HK-2 (cell line): ENCODE results near the gene ITIH3.
"Not testable (repeated sequence)": the region's sequence is repeated elsewhere in the genome, so short reads cannot be mapped to it uniquely, and the experiment has no call there.

Experiments used
- DNase-seq: peaks from one replicate; pipeline ENCODE4 v3.0.0-alpha.2; 2018; ENCODE audit not compliant: unreplicated experiment

ITIH3 gene, protein sequence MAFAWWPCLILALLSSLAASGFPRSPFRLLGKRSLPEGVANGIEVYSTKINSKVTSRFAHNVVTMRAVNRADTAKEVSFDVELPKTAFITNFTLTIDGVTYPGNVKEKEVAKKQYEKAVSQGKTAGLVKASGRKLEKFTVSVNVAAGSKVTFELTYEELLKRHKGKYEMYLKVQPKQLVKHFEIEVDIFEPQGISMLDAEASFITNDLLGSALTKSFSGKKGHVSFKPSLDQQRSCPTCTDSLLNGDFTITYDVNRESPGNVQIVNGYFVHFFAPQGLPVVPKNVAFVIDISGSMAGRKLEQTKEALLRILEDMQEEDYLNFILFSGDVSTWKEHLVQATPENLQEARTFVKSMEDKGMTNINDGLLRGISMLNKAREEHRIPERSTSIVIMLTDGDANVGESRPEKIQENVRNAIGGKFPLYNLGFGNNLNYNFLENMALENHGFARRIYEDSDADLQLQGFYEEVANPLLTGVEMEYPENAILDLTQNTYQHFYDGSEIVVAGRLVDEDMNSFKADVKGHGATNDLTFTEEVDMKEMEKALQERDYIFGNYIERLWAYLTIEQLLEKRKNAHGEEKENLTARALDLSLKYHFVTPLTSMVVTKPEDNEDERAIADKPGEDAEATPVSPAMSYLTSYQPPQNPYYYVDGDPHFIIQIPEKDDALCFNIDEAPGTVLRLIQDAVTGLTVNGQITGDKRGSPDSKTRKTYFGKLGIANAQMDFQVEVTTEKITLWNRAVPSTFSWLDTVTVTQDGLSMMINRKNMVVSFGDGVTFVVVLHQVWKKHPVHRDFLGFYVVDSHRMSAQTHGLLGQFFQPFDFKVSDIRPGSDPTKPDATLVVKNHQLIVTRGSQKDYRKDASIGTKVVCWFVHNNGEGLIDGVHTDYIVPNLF

DNA sequence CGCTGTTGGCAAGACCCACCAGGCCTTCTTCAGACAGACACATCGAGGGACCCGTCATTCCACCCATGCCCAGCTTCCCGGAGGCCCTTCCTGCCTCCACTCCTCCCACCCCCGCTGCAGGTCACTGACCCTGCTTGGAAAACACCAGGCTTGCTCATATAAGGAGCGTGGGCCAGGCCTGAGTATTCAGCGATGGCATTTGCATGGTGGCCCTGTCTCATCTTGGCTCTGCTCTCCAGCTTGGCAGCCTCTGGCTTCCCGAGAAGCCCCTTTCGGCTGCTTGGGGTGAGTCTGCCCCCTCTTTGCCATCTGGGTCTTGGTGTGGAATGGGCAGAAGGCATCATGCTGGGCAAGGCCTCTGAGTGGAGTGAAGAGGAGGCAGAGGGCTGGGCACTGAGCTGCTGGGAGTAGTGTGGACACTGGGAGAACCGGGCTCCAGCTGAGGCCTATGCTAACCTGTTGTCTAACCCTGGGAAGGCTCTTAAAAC, at the start of gene ITIH3:
Gene ITIH3, plus strand, starts transcription at position 185 of the 488 bp plus-strand sequence. Its CDS starts 8 bp downstream, at position 193.
- no peak for DNase-seq

DNA sequence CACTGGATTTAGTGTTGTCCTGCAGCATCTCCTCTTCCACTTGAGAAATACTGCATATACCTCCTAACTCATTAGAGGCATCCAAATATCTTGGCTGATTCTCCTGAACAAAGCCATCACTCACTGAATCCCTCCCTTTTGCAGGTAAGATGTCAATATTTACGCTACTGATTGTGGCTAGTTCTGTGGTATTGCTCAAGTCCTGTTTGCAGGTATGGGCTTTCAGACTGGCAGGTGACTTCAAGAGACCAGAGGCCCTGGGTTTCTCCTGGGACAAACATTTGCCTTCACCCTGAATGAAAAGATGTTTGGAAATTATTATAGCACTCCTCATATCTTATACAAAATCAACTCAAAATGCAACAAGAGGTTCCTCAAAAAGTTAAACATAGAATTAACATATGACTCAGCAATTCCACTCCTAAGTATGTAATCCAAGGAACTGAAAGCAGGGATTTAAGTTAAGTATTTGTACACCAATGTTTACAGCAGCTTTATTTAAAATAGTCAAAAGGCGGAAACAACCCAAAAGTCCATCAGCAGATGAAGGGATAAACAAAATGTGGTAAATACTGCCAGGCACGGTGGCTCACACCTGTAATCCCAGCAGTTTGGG, 42.4 kb upstream of the ITIH3 start:
- DNase-seq = no peak

DNA sequence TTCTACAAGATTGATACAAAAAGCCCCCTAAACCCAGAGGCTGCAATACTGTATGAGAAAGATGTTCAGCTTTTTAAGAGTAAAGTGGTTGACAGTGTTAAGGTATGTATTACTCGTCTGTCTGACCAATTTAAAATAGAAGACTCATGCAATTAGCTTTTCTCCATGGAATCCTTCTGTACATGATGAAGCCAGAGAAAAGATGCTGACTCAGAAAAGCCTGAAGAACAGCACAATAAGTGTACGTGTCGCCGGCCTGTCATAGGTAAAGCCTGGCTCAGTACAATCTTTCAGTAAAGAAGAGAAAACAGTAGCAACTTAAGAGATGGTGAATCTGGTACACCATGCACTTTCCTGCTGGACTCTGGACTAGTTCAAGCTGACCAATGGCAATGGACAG, 40.2 kb upstream of the ITIH3 start:
- DNase-seq = no peak

DNA sequence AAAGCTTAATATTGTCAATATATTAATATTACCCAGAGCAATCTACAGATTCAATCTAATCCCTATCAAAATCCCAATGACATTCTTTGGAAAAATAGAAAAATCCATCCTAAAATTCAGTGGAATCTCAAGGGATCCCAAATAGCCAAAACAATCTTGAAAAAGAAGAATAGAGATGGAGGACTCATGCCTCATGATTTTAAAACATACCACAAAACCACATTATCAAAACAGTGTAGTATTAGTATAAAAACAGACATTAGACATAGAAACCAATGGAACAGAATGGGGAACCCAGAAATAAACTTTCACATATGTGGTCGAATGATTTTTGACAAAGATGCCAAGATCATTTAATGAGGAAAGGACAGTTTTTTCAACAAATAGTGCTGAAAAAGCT, 38.5 kb upstream of the ITIH3 start:
- DNase-seq = no peak

DNA sequence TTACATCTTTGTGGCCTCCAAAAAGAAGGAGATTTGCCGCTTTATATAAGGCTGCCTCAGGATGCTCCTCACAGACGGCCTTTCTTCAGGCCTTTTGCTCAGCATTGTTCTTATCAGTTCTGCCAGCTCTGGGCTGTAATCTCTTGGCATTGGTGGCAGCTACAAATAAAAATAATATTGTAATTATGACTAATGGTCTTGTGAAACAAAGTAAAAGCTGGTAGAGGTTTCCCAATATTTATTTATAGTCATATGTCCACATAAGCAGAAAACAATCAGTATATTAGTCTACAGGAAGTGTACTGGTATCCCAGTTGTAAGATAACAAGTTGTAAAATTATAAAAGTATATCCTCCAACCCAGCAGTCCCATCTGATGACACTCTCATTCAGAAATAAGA, 31.1 kb upstream of the ITIH3 start:
- DNase-seq = no peak

DNA sequence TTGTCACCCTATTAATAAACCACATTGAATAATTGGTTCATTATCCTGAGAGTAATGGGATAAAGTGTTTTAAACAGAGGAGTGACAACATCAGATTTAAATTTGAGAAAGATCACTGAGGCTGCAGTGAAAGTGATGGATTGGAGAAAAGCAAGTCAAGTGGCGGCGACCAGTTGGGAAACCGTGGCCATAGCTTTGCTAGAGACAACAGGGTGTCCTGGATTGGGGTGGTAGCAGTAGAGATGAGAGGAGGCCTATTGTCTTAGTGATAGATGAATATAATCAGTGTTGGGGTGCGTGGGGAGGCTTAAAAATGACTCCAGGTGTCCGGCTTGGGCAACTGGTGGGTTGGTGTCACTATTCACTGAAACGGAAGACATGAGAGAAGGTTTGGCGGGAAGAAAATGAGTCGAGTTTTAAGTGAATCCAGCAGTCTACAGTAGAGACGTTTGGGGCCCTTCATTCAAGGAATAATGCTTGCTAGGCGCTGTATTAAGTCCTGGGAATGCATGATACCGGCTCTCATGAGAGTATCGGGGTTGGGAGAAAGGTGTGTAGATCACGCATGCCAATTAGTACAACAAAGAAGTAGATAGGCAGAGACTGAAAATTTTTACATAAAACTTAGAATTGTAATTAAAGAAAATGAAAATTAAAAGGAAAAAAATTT, 24.7 kb upstream of the ITIH3 start:
- no peak for DNase-seq

DNA sequence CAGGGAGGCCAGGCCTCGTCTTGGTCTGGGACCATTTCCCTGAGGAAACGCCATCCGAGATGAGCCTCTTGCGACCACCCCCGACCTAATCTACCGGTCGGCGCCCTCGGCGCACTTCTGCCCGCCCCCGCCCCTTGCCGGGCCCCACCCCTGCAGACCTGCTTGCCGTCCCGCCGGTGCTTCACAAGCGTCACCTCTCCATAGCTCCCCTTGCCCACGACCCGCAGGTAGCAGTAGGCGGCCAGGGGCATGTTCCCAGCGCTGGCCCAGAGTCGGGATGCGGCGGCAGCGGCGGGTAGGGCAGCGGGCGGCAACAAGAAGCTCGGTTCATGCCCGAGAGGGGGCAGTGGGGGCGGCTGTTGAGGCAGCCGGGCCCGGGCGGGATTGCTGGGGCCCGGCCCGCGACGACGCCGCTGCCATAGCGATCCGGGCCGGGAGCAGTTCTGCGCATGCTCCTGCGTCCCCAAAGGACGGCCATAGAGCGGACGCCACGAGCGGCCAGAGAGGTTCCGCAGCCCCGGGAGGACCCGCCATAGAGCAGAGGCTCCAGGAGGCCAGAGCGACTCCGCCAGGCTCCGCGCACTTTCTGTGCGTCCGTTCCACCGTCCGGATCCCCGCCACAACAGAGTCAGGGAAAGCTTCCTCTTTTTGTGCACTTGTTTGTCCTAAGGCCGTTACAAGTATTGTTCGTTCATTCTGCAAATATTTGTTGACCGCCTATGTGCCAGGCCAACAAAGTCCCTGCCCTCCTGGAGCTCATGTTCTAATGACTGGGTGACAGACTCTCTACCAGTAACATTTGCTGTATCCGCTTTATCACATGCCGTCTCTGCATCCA, 23.9 kb upstream of the ITIH3 start, which contains the start of gene NEK4:
Gene NEK4, minus strand, starts transcription at position 445 of the 838 bp plus-strand sequence. Its CDS starts 194 bp downstream, at position 251.
- DNase-seq = peak; percentile 89

DNA sequence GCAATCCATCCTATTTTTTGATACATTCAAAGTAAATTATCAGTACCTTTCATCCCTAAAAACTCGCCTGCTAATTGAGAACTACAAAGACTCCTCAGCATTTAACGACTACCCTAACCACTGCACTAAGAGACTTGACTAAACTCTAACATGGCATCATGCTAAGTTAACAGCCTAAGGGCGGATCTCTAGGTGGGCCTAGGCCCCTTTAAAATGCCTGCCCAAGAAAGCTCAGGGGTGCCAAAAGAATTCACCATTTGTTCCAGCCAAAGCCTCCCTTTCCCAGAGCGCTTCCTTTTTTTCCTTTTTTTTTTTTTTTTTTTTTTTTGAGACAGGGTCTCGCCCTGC, 23.3 kb upstream of the ITIH3 start:
- no peak for DNase-seq

DNA sequence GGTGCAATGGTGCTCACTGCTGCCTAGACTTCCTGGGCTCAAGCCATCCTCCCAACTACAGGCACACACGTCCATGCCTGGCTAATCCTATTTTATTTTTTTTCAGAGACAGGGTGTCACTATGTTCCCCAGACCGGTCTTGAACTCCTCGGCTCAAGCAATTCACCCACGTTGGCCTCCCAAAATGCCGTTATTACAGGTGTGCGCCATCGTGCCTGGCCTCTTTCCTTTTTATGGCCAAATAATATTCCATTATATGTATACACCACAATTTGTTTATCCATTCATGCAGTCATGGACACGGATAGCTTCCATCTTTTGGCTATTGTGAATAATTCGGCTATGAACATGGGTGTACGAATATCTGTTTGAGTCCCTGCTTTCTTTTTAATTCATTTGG, 22.9 kb upstream of the ITIH3 start:
- no peak for DNase-seq

DNA sequence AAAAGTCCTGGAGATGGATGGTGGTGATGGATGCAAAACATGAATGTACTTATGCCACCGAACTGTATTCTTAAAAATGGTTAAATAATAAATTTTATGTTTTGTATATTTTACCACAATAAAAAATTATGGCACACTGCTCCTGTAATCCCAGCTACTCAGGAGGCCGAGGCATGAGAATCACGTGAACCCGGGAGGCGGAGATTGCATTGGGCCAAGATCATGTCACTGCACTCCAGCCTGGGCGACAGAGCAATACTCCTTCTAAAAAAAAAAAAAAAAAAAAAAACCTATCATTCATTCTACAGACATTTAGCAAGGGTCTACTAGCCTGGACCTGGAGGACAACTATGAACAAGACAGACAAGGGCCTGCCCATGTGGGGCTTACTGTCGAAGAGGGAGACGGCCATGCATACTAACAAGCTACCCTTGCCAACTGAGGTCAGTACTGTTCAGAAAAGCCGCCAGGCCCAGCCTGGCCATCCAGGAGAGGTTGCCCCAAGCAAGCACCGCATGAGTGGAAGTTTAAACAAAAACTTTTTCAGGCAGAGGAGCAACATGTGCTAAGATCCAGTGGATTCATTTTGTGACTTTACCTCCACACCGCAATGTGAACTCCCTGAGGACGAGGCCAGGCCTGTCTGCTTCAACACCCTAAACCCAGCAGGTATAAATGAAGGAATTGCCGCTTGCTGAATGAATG, 21.1 kb upstream of the ITIH3 start:
- no peak for DNase-seq

DNA sequence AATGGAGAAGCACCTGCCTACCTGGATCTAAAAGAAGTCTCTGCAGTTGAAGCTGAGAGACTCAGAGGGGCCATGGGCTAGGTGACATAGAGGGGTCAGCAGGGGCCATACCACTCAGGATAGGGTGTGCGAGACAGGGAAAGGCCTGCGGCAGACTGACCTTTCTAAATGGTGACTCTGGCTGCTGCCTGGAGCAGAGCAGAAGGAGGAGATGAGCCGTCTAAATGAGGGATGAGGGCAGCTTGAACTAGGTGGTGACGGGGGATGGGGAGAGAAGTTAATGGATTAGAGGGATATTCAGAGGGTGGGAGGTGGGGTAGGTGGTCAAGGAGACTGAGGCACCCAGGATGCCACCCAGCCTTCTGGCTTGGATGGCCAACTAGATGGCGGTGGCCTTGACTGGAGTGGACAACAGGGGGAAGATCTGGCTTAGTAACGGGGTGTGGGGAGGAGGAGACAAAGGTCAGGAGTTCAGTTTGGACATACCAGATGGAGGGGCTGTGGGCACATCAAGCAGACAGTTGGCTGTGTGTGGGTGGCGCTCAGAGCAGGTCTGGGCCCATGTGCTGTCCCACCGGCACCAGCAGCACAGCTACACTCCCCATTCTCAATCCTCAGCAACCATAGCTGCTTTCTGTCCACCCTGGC, 20.4 kb upstream of the ITIH3 start:
- no peak for DNase-seq

DNA sequence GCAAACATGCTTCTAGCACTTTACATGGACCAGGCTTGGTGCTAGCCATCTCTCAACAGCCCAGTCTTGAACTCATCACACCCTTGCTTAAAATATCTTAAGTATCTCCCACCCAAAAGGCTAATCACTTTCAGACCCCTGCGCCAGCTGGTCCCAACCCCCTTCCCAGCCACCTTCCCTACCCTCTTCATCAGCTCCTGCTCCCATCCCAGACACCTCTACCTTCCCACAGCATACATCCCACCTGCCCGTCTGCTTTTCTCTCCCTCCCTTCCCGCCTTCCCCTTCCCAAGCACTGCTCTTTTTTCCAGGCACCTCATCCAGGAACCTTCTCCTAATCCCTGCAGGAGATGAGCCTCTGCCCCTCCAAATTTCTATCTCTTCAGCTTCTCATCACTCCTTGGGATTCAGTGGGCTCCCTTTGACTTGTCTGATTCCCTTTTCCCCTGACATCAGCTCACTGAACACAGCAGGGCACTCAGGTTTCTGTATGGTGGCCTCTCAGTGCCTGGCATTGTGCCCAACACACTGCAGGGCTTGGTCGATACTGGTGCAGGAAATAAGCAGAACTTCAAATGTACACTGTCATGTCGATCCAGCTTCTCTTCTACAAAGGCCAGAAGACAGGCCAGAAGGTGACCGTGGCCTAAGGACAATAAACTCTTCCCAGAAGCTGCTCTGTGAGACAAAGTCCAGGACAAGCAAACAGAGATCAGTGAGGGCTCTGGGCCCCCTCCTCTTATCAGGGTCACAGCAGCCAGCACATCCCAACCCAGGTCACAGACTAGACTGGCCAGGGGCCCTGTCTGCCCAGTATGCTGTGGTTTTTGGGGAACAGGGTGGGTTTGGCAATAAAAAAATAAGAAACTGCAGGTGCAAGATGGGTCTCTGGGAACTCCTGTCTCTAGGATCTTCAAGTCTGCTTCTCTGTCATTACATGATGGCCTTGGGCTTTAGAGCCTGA, 19.4 kb upstream of the ITIH3 start:
- DNase-seq = no peak

DNA sequence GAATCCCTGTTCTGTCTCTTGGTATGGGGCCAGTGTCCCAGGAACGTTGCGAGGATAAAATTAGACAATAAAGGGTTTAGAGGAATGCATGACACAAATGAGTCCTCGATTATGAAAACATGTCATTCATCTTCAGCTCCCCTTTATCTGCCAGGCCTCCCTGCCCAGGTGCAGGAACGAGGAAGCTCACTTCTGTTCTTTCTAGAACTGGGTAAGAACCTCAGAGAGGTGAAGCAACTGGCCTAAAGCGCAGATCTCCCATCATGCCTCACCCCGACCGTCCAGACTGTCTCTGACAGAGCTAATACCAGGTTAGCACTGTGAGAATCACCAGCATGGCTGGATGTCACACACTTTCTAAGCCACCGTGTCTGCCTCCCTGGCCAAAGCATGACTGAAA, 18.7 kb upstream of the ITIH3 start:
- DNase-seq = no peak

DNA sequence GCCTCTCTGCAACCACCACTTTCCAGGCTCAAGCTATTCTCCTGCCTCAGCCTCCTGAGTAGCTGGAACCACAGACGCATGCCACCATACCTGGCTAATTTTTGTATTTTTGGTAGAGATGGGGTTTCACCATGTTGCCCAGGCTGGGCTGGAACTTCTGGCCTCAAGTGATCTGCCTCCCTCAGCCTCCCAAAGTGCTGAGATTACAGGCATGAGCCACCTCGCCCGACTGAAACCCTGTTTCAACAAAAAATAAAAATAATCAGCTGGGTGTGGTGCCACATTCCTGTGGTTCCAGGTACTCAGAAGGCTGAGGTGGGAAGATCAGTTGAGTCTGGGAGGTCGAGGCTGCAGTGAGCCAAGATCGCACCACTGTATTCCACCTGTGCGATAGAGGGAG, 18.1 kb upstream of the ITIH3 start:
- not testable (repeated sequence) for DNase-seq

DNA sequence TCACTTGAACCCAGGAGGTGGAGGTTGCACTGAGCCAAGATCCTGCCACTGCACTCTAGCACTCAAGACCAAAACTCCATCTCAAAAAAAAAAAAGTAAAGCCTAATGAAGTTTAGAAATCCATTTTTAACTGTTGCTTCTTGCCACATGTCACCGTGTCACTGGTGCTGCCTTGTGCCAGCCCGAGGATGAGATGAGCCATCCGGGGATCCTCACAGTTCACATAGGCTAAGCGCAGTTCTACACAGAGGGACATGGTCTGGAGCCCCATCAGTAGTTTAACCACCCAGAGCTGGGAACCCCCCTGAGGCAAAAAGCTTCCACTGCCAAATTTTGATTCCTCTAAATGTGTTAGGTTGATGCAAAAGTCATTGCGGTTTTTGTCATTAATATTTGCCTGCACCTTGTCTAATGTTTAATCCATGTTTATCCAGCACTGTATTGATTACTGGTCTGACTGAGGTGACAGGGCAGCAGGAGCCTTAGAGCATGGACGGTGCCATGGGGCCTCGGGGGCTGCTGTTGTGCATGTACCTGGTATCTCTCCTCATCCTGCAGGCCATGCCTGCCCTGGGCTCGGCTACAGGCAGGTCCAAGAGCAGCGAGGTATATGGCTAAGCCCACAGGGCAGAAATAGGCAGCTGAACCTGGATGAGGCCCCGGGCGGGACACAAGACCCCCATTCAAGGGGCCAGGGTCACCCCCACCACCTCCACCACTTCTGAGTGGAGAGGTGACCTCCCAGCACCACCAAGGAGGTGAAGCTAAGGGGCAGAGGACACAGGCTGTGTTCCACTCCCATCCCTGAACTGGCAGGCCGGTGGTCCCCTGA, 17.3 kb upstream of the ITIH3 start, which contains the start of gene ITIH1:
Gene ITIH1, plus strand, starts transcription at position 473 of the 832 bp plus-strand sequence. Its CDS starts 17 bp downstream, at position 490.
- DNase-seq = no peak

DNA sequence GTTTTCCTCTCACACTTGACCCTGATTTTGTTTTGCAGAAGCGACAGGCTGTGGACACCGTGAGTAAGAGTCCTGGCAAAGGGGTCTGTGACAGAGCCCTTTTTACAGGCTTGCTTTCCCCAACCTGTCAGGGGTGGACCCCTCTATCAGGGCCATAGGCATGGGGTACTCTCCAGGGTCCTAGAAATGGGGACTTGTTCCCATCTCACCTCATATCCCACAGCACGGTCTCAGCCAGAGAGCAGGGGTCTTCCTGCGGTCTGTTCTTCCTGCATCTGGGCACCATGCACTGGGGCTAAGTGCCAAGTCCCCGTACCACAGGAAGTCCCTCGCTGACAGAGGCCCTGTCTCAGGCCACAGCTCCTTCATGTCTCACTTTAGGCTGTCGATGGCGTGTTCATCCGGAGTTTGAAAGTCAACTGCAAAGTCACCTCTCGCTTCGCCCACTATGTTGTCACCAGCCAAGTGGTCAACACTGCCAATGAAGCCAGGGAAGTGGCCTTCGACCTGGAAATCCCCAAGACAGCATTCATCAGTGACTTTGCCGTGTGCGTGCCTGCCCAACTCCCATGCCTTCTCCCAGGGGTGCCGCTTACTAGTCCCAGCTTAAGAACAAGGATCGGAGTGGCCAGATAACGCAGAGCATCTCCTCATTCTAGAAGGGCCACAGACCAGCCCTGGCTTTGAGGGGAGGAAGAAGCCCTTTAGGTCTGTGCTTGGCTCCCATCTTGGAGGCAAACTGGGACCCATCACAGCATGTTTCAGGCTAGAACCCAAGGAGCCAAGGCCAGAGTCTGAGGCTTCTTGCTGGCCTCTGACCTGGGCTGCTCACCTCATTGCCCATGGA, 16.4 kb upstream of the ITIH3 start:
- no peak for DNase-seq
